Gastrocnemius medialis (tissue), 4 donors: Measurements from ENCODE around the gene ZNF236. TPM values are rescaled to one million over a fixed set of nuclear protein-coding genes. Genes with fewer than 3 reads are reported as not detected.

Experiments
- ATAC-seq, 2 donors: fragments of 150-250 bp; one replicate each; pipeline ENCODE4 v1.9.1; 2016
- DNase-seq, 2 donors: peaks; one replicate each; pipeline ENCODE4 v3.0.0-alpha.2; 2019
- H3K27ac ChIP-seq, 4 donors: fragments of 200-600 bp; sonication (generic); 1 replicate in 1 of 4; 2 replicates in 3 of 4; pipeline ENCODE4 v1.5.1; 2016 to 2018; ENCODE audit warnings: mild to moderate bottlenecking in 2 of 4, moderate library complexity in 1 of 4
- H3K27me3 ChIP-seq, 3 donors: fragments of 200-600 bp; sonication (generic) in 2 of 3; 1 replicate in 1 of 3; 2 replicates in 2 of 3; pipeline versions ENCODE4 v1.5.1 to v1.6.0; 2016 to 2019; ENCODE audit warnings: mild to moderate bottlenecking in 1 of 3, moderate library complexity in 1 of 3
- H3K36me3 ChIP-seq, 2 donors: fragments of 200-600 bp; sonication (generic) in 1 of 2; one replicate each; pipeline ENCODE4 v1.5.1; 2017 to 2018
- H3K4me1 ChIP-seq, 2 donors: fragments of 200-600 bp; sonication (generic) in 1 of 2; one replicate each; pipeline ENCODE4 v1.5.1; 2016 to 2017; ENCODE audit warnings: mild to moderate bottlenecking in 2 of 2
- H3K4me3 ChIP-seq, 4 donors: fragments of 200-600 bp; sonication (generic) in 3 of 4; 1 replicate in 1 of 4; 2 replicates in 3 of 4; pipeline ENCODE4 v1.5.1; 2016 to 2019; ENCODE audit warnings: mild to moderate bottlenecking in 2 of 4
- H3K9me3 ChIP-seq, 3 donors: fragments of 200-600 bp; sonication (generic) in 2 of 3; 1 replicate in 1 of 3; 2 replicates in 2 of 3; pipeline ENCODE4 v1.5.1; 2016 to 2019
- POLR2A ChIP-seq, 2 donors: fragments of 450-650 bp; IDR thresholded peaks; one replicate each; pipeline ENCODE4 v1.6.1; 2017; ENCODE audit warnings: antibody characterized with exemption in 2 of 2, mild to moderate bottlenecking in 2 of 2, moderate library complexity in 2 of 2
- in situ Hi-C, 4 donors: fragments of 200-750 bp; cut with MboI; loops; one replicate each; pipeline versions ENCODE4 v1.15.0 to v1.8.0; 2017; ENCODE audit warnings: low sequenced_read_pairs in 4 of 4
- intact Hi-C: fragments of 100-400 bp; cut with DNase I; formaldehyde crosslinking; loops from one replicate; pipeline ENCODE4 v1.15.1; 2023; ENCODE audit warnings: low total_unique reads
- total RNA-seq, 4 donors: library from RNA; depleted of rRNA; stranded (reverse); fragments of >200 nt; gene quantifications; one replicate each; pipeline versions ENCODE4 v1.1.0 to v1.2.3, GENCODE V29; 2016
- TF ChIP-seq, protein P1 (sequence below), 5 experiments: fragments of 450-650 bp in 3 of 5; fragments of 200-600 bp in 2 of 5; sonication (generic) in 2 of 5; IDR thresholded peaks in 4 of 5; conservative IDR thresholded peaks in 1 of 5; 1 replicate in 4 of 5; 2 replicates in 1 of 5; pipeline ENCODE4 v1.5.1; 2016 to 2019; ENCODE audit warnings: antibody characterized with exemption in 5 of 5, mild to moderate bottlenecking in 3 of 5, moderate library complexity in 3 of 5

Gene ZNF236
- total RNA-seq, 4 donors from 2014 or later: 6.2 to 7.1 (median 6.5) TPM

- no peak overlapping the region for H3K27ac ChIP-seq
- H3K4me1 ChIP-seq: no peaks in the 10 kb centered on the region
- intact Hi-C loops (no loop called here), in situ Hi-C loops (no loop called here)
- no peak overlapping the region for H3K4me3 ChIP-seq
- TF ChIP-seq POLR2A (IDR thresholded peaks at IDR 0.05): no peak
- TF ChIP-seq, protein P1, sequence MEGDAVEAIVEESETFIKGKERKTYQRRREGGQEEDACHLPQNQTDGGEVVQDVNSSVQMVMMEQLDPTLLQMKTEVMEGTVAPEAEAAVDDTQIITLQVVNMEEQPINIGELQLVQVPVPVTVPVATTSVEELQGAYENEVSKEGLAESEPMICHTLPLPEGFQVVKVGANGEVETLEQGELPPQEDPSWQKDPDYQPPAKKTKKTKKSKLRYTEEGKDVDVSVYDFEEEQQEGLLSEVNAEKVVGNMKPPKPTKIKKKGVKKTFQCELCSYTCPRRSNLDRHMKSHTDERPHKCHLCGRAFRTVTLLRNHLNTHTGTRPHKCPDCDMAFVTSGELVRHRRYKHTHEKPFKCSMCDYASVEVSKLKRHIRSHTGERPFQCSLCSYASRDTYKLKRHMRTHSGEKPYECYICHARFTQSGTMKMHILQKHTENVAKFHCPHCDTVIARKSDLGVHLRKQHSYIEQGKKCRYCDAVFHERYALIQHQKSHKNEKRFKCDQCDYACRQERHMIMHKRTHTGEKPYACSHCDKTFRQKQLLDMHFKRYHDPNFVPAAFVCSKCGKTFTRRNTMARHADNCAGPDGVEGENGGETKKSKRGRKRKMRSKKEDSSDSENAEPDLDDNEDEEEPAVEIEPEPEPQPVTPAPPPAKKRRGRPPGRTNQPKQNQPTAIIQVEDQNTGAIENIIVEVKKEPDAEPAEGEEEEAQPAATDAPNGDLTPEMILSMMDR (IDR thresholded peaks at IDR 0.05 in 4 of 5, conservative IDR thresholded peaks at IDR 0.05 in 1 of 5): no peak
- H3K9me3 ChIP-seq: no peaks in the 10 kb centered on the region
- H3K27me3 ChIP-seq: no peaks in the 10 kb centered on the region
- no peak for ATAC-seq
- no peak for DNase-seq
- H3K36me3 ChIP-seq: peaks cover 2 to 64% of the 10 kb centered on the region in 2 donors
Observed at GRCh38 chr18:76909439-76909838, 87.1 kb downstream of the ZNF236 start.

DNA sequence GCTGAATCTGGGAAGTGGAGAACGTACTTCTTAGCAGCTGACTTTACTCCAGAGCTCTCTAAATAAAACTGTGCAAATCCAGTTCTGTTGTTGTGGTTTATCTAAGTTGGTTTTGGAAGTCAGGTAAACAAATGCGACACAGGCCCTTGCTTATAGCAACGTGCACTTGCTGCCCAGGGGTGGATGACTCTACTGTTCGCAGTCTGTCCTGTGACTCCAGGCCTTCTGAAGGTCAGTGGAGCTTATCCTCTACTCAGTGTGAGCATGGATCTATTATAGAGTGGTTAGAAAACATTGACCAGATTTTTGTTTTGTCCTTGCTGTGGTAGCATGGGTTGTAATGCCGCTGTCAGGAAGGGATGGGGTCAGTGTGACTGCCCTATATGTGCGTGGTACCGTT, 89.1 kb downstream of the ZNF236 start:
- in situ Hi-C loops: no loop called here
- intact Hi-C loops: no loop called here
- Histone ChIP-seq H3K36me3 (peaks cover 0 to 76% of the 10 kb centered on the region in 2 donors), H3K27me3 (no peaks in the 10 kb centered on the region), H3K4me3 (no peak overlapping the region), H3K9me3 (no peaks in the 10 kb centered on the region), H3K27ac (no peak overlapping the region), H3K4me1 (no peaks in the 10 kb centered on the region)
- TF ChIP-seq, protein P1 (IDR thresholded peaks at IDR 0.05 in 4 of 5, conservative IDR thresholded peaks at IDR 0.05 in 1 of 5): no peak
- no peak for TF ChIP-seq POLR2A (IDR thresholded peaks at IDR 0.05)
- no peak for ATAC-seq
- DNase-seq: no peak

GRCh38 chr18:76913583-76913982, 91.2 kb downstream of the ZNF236 start:
- Histone ChIP-seq H3K4me3 (no peak overlapping the region), H3K27ac (no peak overlapping the region), H3K27me3 (no peaks in the 10 kb centered on the region), H3K9me3 (no peaks in the 10 kb centered on the region), H3K4me1 (no peaks in the 10 kb centered on the region), H3K36me3 (peaks cover 0 to 82% of the 10 kb centered on the region in 2 donors)
- ATAC-seq: no peak
- DNase-seq: no peak
- TF ChIP-seq, protein P1 (IDR thresholded peaks at IDR 0.05 in 4 of 5, conservative IDR thresholded peaks at IDR 0.05 in 1 of 5): no peak
- TF ChIP-seq POLR2A (IDR thresholded peaks at IDR 0.05): no peak
- intact Hi-C loops: no loop called here
- in situ Hi-C loops: no loop called here

GRCh38 chr18:76914314-76914713, 92.0 kb downstream of the ZNF236 start:
- Histone ChIP-seq H3K27me3 (no peaks in the 10 kb centered on the region), H3K4me3 (no peak overlapping the region), H3K9me3 (no peaks in the 10 kb centered on the region), H3K36me3 (peaks cover 0 to 84% of the 10 kb centered on the region in 2 donors), H3K4me1 (no peaks in the 10 kb centered on the region), H3K27ac (no peak overlapping the region)
- DNase-seq (no peak), ATAC-seq (no peak)
- in situ Hi-C loops: no loop called here
- intact Hi-C loops: no loop called here
- TF ChIP-seq POLR2A (IDR thresholded peaks at IDR 0.05): no peak
- TF ChIP-seq, protein P1 (IDR thresholded peaks at IDR 0.05 in 4 of 5, conservative IDR thresholded peaks at IDR 0.05 in 1 of 5): no peak

DNA sequence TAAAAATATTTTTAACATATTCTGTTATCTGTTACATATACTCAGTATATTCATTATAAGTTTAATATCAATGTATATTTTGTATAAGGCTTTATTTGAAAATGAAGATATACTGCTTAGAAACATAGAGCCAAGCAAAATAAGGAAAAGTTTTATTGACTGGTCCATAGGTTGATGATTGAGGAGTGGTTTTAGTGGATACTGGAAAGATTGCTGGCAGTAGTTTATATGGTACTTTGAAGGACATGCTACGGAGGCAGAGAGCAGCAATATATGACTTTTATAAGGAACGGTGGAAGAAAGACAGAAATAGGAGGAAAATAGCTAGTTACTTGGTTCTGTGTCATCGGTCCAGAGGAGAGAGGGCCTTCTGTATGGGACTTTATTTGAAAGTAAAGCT, 92.4 kb downstream of the ZNF236 start:
- no peaks in the 10 kb centered on the region for H3K27me3 ChIP-seq
- peaks cover 0 to 81% of the 10 kb centered on the region in 2 donors for H3K36me3 ChIP-seq
- H3K4me1 ChIP-seq: no peaks in the 10 kb centered on the region
- DNase-seq: no peak
- intact Hi-C loops: no loop called here
- H3K9me3 ChIP-seq: no peaks in the 10 kb centered on the region
- ATAC-seq: no peak
- in situ Hi-C loops: no loop called here
- H3K27ac ChIP-seq: no peak overlapping the region
- TF ChIP-seq, protein P1 (IDR thresholded peaks at IDR 0.05 in 4 of 5, conservative IDR thresholded peaks at IDR 0.05 in 1 of 5): no peak
- no peak for TF ChIP-seq POLR2A (IDR thresholded peaks at IDR 0.05)
- no peak overlapping the region for H3K4me3 ChIP-seq
